ENCODE data around the gene KCNK18.

- TF ChIP-seq CTCF (conservative IDR thresholded peaks at IDR 0.05) (0 out of 2 replicates have a peak, but pooled peaks have one; percentile 5), ZFX (IDR thresholded peaks at IDR 0.05) (no peak)
Observed at GRCh38 chr10:117163061-117163953, 34.0 kb upstream of the KCNK18 start.

Data from C4-2B (cell line).